GM12878 (cell line): ENCODE results near the gene KATNB1. TPM values are rescaled to one million over a fixed set of nuclear protein-coding genes. Genes with fewer than 3 reads are reported as not detected.

Experiments used
- ATAC-seq: fragments of 200-7000 bp; cut with Tn5 transposase; 3 replicates; pipeline ENCODE4 v1.9.1; 2020; ENCODE audit warnings: mild to moderate bottlenecking, moderate library complexity
- BruUV-seq: library from RNA; stranded (reverse); fragments of 400-500 nt; replicated peaks from 2 replicates; lab custom pipeline; 2021; lab: Mats Ljungman, UMichigan
- CTCF ChIA-PET: fragments of 300-600 bp; sonication (Branson Sonifier 250); formaldehyde crosslinking; extraction: SDS; loops from one replicate; lab custom pipeline; 2021; ENCODE audit warnings: inconsistent platforms; lab: Yijun Ruan, JAX
- POLR2A ChIA-PET: fragments of 350-600 bp; formaldehyde crosslinking; extraction: SDS; loops from one replicate; lab custom pipeline; 2021; ENCODE audit warnings: inconsistent platforms; lab: Charles Lee
- RAD21 ChIA-PET: fragments of 300-600 bp; sonication (Branson Sonifier 250); formaldehyde crosslinking; loops from one replicate; lab custom pipeline; 2023; ENCODE audit warnings: antibody characterized with exemption; ENCODE audit not compliant: unreplicated experiment; lab: Charles Lee
- SMC1A ChIA-PET: fragments of 300-600 bp; sonication (Branson Sonifier 250); formaldehyde crosslinking; loops from one replicate; lab custom pipeline; 2023; ENCODE audit not compliant: unreplicated experiment, uncharacterized antibody; lab: Charles Lee
- DNase-seq: peaks from one replicate; pipeline ENCODE4 v3.0.0-alpha.2; 2011; ENCODE audit warnings: low read depth, low spot score
- FAIRE-seq: peaks from 3 replicates; lab custom pipeline; 2011; peaks lifted over from hg19 to GRCh38; lab: Jason Lieb, UNC
- H2AFZ ChIP-seq: 2 replicates; pipeline ENCODE4 v1.6.0; 2011; ENCODE audit warnings: low read depth, low read length, control low read depth; ENCODE audit not compliant: control insufficient read depth
- H3K27ac ChIP-seq: 2 replicates; pipeline ENCODE4 v1.5.1; 2011; ENCODE audit warnings: control low read depth; ENCODE audit not compliant: control insufficient read depth, insufficient read depth
- H3K27me3 ChIP-seq, 2 experiments: replicated peaks in 1 of 2; 2 replicates each; pipeline versions ENCODE4 v1.6.0 to v1.6.1; 2011; ENCODE audit warnings: low read length in 1 of 2; ENCODE audit not compliant: control insufficient read depth in 2 of 2, insufficient read depth in 2 of 2
- H3K36me3 ChIP-seq, 2 experiments: 2 replicates each; pipeline ENCODE4 v1.5.1; 2011; ENCODE audit warnings: low read length in 1 of 2; ENCODE audit not compliant: control insufficient read depth in 2 of 2, insufficient read depth in 2 of 2
- H3K4me1 ChIP-seq: 2 replicates; pipeline ENCODE4 v1.6.1; 2011; ENCODE audit warnings: mild to moderate bottlenecking, low read length, moderate library complexity, mixed read lengths; ENCODE audit not compliant: control insufficient read depth, insufficient read depth
- H3K4me2 ChIP-seq: 2 replicates; pipeline ENCODE4 v1.6.0; 2011; ENCODE audit warnings: control low read depth; ENCODE audit not compliant: control insufficient read depth, insufficient read depth
- H3K4me3 ChIP-seq: fragments of 200-600 bp; sonication (generic); 2 replicates; pipeline ENCODE4 v1.5.1; 2016
- H3K79me2 ChIP-seq: 2 replicates; pipeline ENCODE4 v1.6.0; 2011; ENCODE audit warnings: low read length; ENCODE audit not compliant: control insufficient read depth, insufficient read depth
- H3K9ac ChIP-seq: 2 replicates; pipeline ENCODE4 v1.8.0; 2011; ENCODE audit warnings: low read length, control low read depth, mixed read lengths; ENCODE audit not compliant: control insufficient read depth, insufficient read depth
- H3K9me3 ChIP-seq: replicated peaks from 3 replicates; pipeline ENCODE4 v1.5.1; 2011; ENCODE audit warnings: mild to moderate bottlenecking, low read length; ENCODE audit not compliant: control insufficient read depth, insufficient read depth
- H4K20me1 ChIP-seq: 2 replicates; pipeline ENCODE4 v1.6.0; 2011; ENCODE audit not compliant: control insufficient read depth, insufficient read depth
- CBX3 ChIP-seq: fragments of 200-600 bp; sonication (generic); IDR thresholded peaks from 2 replicates; pipeline ENCODE4 v1.6.1; 2016; ENCODE audit warnings: low read depth, borderline replicate concordance
- CHD2 ChIP-seq: IDR thresholded peaks from 2 replicates; pipeline ENCODE4 v1.6.1; 2011; ENCODE audit warnings: low read depth, low read length, improper control_type of control experiment, borderline replicate concordance
- IRF3 ChIP-seq: fragments of 450-650 bp; IDR thresholded peaks from 2 replicates; pipeline ENCODE4 v1.6.1; 2014; ENCODE audit warnings: mild to moderate bottlenecking
- NKRF ChIP-seq: fragments of 450-650 bp; conservative IDR thresholded peaks from 2 replicates; pipeline ENCODE4 v1.6.1; 2017; ENCODE audit warnings: mild to moderate bottlenecking, moderate library complexity
- NR2C1 ChIP-seq: fragments of 450-650 bp; IDR thresholded peaks from 2 replicates; pipeline ENCODE4 v1.6.1; 2017; ENCODE audit warnings: antibody characterized with exemption, mild to moderate bottlenecking, moderate library complexity
- NR2F1 ChIP-seq: fragments of 450-650 bp; conservative IDR thresholded peaks from 2 replicates; pipeline ENCODE4 v1.6.1; 2017; ENCODE audit warnings: mild to moderate bottlenecking
- RCOR1 ChIP-seq: conservative IDR thresholded peaks from 2 replicates; pipeline ENCODE4 v1.6.1; 2012; ENCODE audit warnings: low read depth, low read length, improper control_type of control experiment
- SMARCA5 ChIP-seq: fragments of 450-650 bp; IDR thresholded peaks from 2 replicates; pipeline ENCODE4 v1.6.1; 2017; ENCODE audit warnings: mild to moderate bottlenecking
- SUPT20H ChIP-seq: IDR thresholded peaks from 2 replicates; pipeline ENCODE4 v1.6.1; 2011; ENCODE audit warnings: low read depth, mild to moderate bottlenecking, low read length, moderate library complexity, borderline replicate concordance; ENCODE audit not compliant: control insufficient read depth
- TCF12 ChIP-seq: IDR thresholded peaks from 2 replicates; pipeline ENCODE4 v1.6.1; 2011; ENCODE audit warnings: low read depth, mild to moderate bottlenecking, low read length
- USF2 ChIP-seq: IDR thresholded peaks from 2 replicates; pipeline ENCODE4 v1.6.1; 2011; ENCODE audit warnings: low read depth, low read length, improper control_type of control experiment, borderline replicate concordance
- ZBTB33 ChIP-seq: fragments of 450-650 bp; IDR thresholded peaks from 2 replicates; pipeline ENCODE4 v1.6.1; 2017; ENCODE audit warnings: mild to moderate bottlenecking
- ZNF207 ChIP-seq: fragments of 450-650 bp; IDR thresholded peaks from 2 replicates; pipeline ENCODE4 v1.6.1; 2014; ENCODE audit warnings: antibody characterized with exemption, mild to moderate bottlenecking, borderline replicate concordance
- WGBS: methylation state at CpG from one replicate; pipeline ENCODE4 v1.1.6; 2016; ENCODE audit warnings: low lambda C conversion rate; ENCODE audit not compliant: insufficient replicate concordance, insufficient coverage; ENCODE audit errors: missing lambda C conversion rate; 5-methylcytosine and 5-hydroxymethylcytosine counted together
- in situ Hi-C: fragments of 300-500 bp; cut with MboI; formaldehyde crosslinking; loops from 9 replicates; pipeline ENCODE4 v1.14.3; 2018; ENCODE audit warnings: mixed read lengths
- intact Hi-C: fragments of 100-400 bp; cut with micrococcal nuclease; formaldehyde crosslinking; loops from one replicate; pipeline ENCODE4 v1.14.2; 2022; ENCODE audit not compliant: unreplicated experiment
- polyA plus RNA-seq, 11 experiments: library from polyadenylated mRNA; depleted of rRNA in 4 of 11; unstranded in 6 of 11; stranded (reverse) in 5 of 11; fragments of >200 nt; fragmentation: Nextera tagmentation in 4 of 11; fragmentation: Illumina TruSeq in 1 of 11; extraction: Ambion mirVana in 4 of 11; extraction: Trizol in 1 of 11; gene quantifications; 1 replicate in 1 of 11; 2 replicates in 10 of 11; pipeline versions ENCODE4 v1.2.1 to v1.2.3, GENCODE V29; 2011 to 2016; ENCODE audit warnings: inconsistent platforms in 2 of 11, missing spikeins in 2 of 11, low read depth in 1 of 11
- total RNA-seq, 4 experiments: library from RNA; depleted of rRNA in 3 of 4; stranded (reverse); fragments of >200 nt in 3 of 4; fragmentation: Illumina TruSeq in 1 of 4; extraction: Trizol in 1 of 4; gene quantifications; 2 replicates each; pipeline versions ENCODE4 v1.2.1 to v1.2.3, GENCODE V29; 2013 to 2021
- TF ChIP-seq, protein P1 (sequence below): fragments of 150-350 bp; IDR thresholded peaks from 2 replicates; pipeline ENCODE4 v1.6.1; 2016; ENCODE audit warnings: low read depth, low read length

Gene KATNB1
- total and polyA plus RNA-seq, 10 of the 15 experiments (the other 5 are each of a cell fraction or from before 2014, with no cell fraction given), result 0.71 to 46.5 (median 19.5) TPM

GRCh38 chr16:57773019-57773418 lies 37.4 kb downstream of the KATNB1 start:
- RAD21 ChIA-PET, result interaction anchor here (0.6 kb wide), 1 partner anchor 166 kb away, joined by 3 read pairs; no protein-coding TSS in a partner anchor
- Histone ChIP-seq H3K4me3 (no peak overlapping the region), H3K27ac (no peak overlapping the region), H4K20me1 (no peaks in the 10 kb centered on the region), H3K9me3 (no peaks in the 10 kb centered on the region)
- no peak for FAIRE-seq
- TF ChIP-seq TCF12, result no peak
- TF ChIP-seq SMARCA5, result no peak
- TF ChIP-seq USF2, result no peak
- TF ChIP-seq NR2C1, result no peak
- no peak for TF ChIP-seq CHD2
- no peak for TF ChIP-seq CBX3
- TF ChIP-seq ZBTB33, result no peak
- TF ChIP-seq RCOR1, result no peak
- TF ChIP-seq SUPT20H, result no peak
- TF ChIP-seq ZNF207, result no peak
- TF ChIP-seq NKRF, result no peak
- TF ChIP-seq, protein P1, sequence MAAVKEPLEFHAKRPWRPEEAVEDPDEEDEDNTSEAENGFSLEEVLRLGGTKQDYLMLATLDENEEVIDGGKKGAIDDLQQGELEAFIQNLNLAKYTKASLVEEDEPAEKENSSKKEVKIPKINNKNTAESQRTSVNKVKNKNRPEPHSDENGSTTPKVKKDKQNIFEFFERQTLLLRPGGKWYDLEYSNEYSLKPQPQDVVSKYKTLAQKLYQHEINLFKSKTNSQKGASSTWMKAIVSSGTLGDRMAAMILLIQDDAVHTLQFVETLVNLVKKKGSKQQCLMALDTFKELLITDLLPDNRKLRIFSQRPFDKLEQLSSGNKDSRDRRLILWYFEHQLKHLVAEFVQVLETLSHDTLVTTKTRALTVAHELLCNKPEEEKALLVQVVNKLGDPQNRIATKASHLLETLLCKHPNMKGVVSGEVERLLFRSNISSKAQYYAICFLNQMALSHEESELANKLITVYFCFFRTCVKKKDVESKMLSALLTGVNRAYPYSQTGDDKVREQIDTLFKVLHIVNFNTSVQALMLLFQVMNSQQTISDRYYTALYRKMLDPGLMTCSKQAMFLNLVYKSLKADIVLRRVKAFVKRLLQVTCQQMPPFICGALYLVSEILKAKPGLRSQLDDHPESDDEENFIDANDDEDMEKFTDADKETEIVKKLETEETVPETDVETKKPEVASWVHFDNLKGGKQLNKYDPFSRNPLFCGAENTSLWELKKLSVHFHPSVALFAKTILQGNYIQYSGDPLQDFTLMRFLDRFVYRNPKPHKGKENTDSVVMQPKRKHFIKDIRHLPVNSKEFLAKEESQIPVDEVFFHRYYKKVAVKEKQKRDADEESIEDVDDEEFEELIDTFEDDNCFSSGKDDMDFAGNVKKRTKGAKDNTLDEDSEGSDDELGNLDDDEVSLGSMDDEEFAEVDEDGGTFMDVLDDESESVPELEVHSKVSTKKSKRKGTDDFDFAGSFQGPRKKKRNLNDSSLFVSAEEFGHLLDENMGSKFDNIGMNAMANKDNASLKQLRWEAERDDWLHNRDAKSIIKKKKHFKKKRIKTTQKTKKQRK, result no peak
- no peak for TF ChIP-seq IRF3
- TF ChIP-seq NR2F1, result no peak
- TF ChIP-seq, all 136 proteins: peak for 0
- SMC1A ChIA-PET, result no interaction called here
- Histone ChIP-seq H2AFZ (no peak overlapping the region), H3K4me2 (no peak overlapping the region), H3K79me2 (no peaks in the 10 kb centered on the region), H3K36me3 (no peaks in the 10 kb centered on the region), H3K4me1 (no peaks in the 10 kb centered on the region), H3K27me3 (no peaks in the 10 kb centered on the region), H3K9ac (no peak overlapping the region)
- BruUV-seq, result no TSS peak
- POLR2A ChIA-PET, result no interaction called here
- CTCF ChIA-PET, result no interaction called here
- no peak for DNase-seq
- in situ Hi-C loops, result no loop called here
- WGBS, result 22% methylated on average over 11 of the region's 11 CpGs
- intact Hi-C loops, result no loop called here
- ATAC-seq, result no peak
